Stomach (tissue), 9 donors: Measurements from ENCODE around the gene RPS19. TPM values are rescaled to one million over a fixed set of nuclear protein-coding genes. Genes with fewer than 3 reads are reported as not detected.
A peak's percentile ranks its signal among the peaks of the same experiment; 100 is the strongest.

ENCODE experiments used
- DNase-seq, 2 donors: peaks; one replicate each; pipeline versions ENCODE4 v3.0.0 to v3.0.0-alpha.2; 2013 to 2019
- H3K27ac ChIP-seq, 5 donors: fragments of 200-600 bp in 4 of 5; sonication (generic) in 4 of 5; one replicate each; pipeline ENCODE4 v1.5.1; 2013 to 2019; ENCODE audit warnings: mild to moderate bottlenecking in 1 of 5, moderate library complexity in 1 of 5
- H3K27me3 ChIP-seq, 3 donors: fragments of 200-600 bp; sonication (generic); one replicate each; pipeline ENCODE4 v1.5.1; 2017 to 2019; ENCODE audit warnings: mixed run types in 1 of 3
- H3K36me3 ChIP-seq, 4 donors: fragments of 200-600 bp; sonication (generic); 1 replicate in 3 of 4; 2 replicates in 1 of 4; pipeline ENCODE4 v1.5.1; 2016 to 2019
- H3K4me1 ChIP-seq, 4 donors: fragments of 200-600 bp; sonication (generic); one replicate each; pipeline ENCODE4 v1.5.1; 2016 to 2019
- H3K4me3 ChIP-seq, 4 donors: fragments of 200-600 bp; sonication (generic) in 3 of 4; one replicate each; pipeline ENCODE4 v1.5.1; 2016 to 2019; ENCODE audit warnings: mild to moderate bottlenecking in 1 of 4
- H3K9me3 ChIP-seq, 4 donors: fragments of 200-600 bp; sonication (generic); one replicate each; pipeline ENCODE4 v1.5.1; 2016 to 2019
- CTCF ChIP-seq, 7 experiments: fragments of 450-650 bp in 4 of 7; fragments of 200-600 bp in 3 of 7; sonication (generic) in 3 of 7; IDR thresholded peaks; one replicate each; pipeline ENCODE4 v1.5.1; 2016 to 2019; ENCODE audit warnings: antibody characterized with exemption in 7 of 7, control low read depth in 2 of 7, mild to moderate bottlenecking in 1 of 7
- EP300 ChIP-seq: sonication (generic); formaldehyde crosslinking; IDR thresholded peaks from one replicate; pipeline ENCODE4 v1.6.1; 2017; ENCODE audit warnings: antibody characterized with exemption
- POLR2A ChIP-seq, 4 donors: fragments of 450-650 bp; IDR thresholded peaks; one replicate each; pipeline ENCODE4 v1.6.1; 2016; ENCODE audit warnings: antibody characterized with exemption in 4 of 4, control low read depth in 2 of 4, mild to moderate bottlenecking in 1 of 4, moderate library complexity in 1 of 4
- POLR2AphosphoS5 ChIP-seq, 3 donors: sonication (generic); formaldehyde crosslinking; IDR thresholded peaks; one replicate each; pipeline ENCODE4 v1.6.1; 2016; ENCODE audit warnings: antibody characterized with exemption in 3 of 3
- WGBS, 5 donors: extraction: QIAGEN DNeasy Blood & Tissue Kit in 3 of 5; methylation state at CpG; one replicate each; pipeline versions ENCODE4 v1.1.5 to v1.1.7; 2013 to 2018; 5-methylcytosine and 5-hydroxymethylcytosine counted together
- intact Hi-C: fragments of 100-400 bp; cut with DNase I; formaldehyde crosslinking; loops from one replicate; pipeline ENCODE4 v1.15.1; 2023; ENCODE audit warnings: low total_unique reads
- polyA plus RNA-seq, 3 donors: library from polyadenylated mRNA; stranded (reverse); fragments of 200-250 nt; gene quantifications; one replicate each; pipeline ENCODE4 v1.2.3, GENCODE V29; 2013
- total RNA-seq, 5 donors: library from RNA; depleted of rRNA; stranded (reverse); fragments of >200 nt; gene quantifications; one replicate each; pipeline versions ENCODE4 v1.1.0 to v1.2.3, GENCODE V29; 2014 to 2016
- donor health status: healthy with polysubstance abuse.
- donor health status: Bipolar disorder and iron deficiency.
- donor health status: healthy.

Gene RPS19
- total and polyA plus RNA-seq, 8 donors: 394 to 4,242 (median 1,438) TPM

- H3K9me3 ChIP-seq: no peaks in the 10 kb centered on the region
- no peaks in the 10 kb centered on the region for H3K36me3 ChIP-seq
- peaks cover 2 to 31% (median 19%) of the 10 kb centered on the region in 4 donors for H3K4me1 ChIP-seq
- no peak overlapping the region for H3K27ac ChIP-seq
- 75 to 82% (median 79%) methylated on average over 7 of the region's 7 CpGs for WGBS, 5 donors
- H3K27me3 ChIP-seq: no peaks in the 10 kb centered on the region
- no peak for TF ChIP-seq CTCF (IDR thresholded peaks at IDR 0.05)
- TF ChIP-seq POLR2A (IDR thresholded peaks at IDR 0.05): no peak
- TF ChIP-seq EP300: no peak
- TF ChIP-seq POLR2AphosphoS5 (IDR thresholded peaks at IDR 0.05): no peak
- H3K4me3 ChIP-seq: no peak overlapping the region
- intact Hi-C loops: loop anchor here (5.0 to 10.0 kb wide), 2 partner anchors 55 to 78 kb away; partner anchors contain the start of gene RABAC1
- no peak for DNase-seq
Observed at GRCh38 chr19:41879670-41880328, 19.7 kb downstream of the RPS19 start.

- intact Hi-C loops: no loop called here
- no peak for DNase-seq
- no peaks in the 10 kb centered on the region for H3K36me3 ChIP-seq
- H3K4me1 ChIP-seq: peaks cover 8 to 36% (median 25%) of the 10 kb centered on the region in 4 donors
- H3K27ac ChIP-seq: no peak overlapping the region
- no peaks in the 10 kb centered on the region for H3K27me3 ChIP-seq
- no peak overlapping the region for H3K4me3 ChIP-seq
- no peak for TF ChIP-seq POLR2A (IDR thresholded peaks at IDR 0.05)
- TF ChIP-seq EP300: no peak
- TF ChIP-seq CTCF (IDR thresholded peaks at IDR 0.05): no peak
- TF ChIP-seq POLR2AphosphoS5 (IDR thresholded peaks at IDR 0.05): no peak
- 62 to 74% (median 68%) methylated on average over 5 of the region's 5 CpGs for WGBS, 5 donors
- no peaks in the 10 kb centered on the region for H3K9me3 ChIP-seq
Observed at GRCh38 chr19:41880329-41880708, 20.3 kb downstream of the RPS19 start.

- 2 to 5% (median 3%) methylated on average over 35 to 80 of the region's 80 CpGs for WGBS, 5 donors
- H3K9me3 ChIP-seq: no peaks in the 10 kb centered on the region
- TF ChIP-seq POLR2AphosphoS5 (IDR thresholded peaks at IDR 0.05): peak in 2 of 3 donors; percentile 12 to 28
- no peak for TF ChIP-seq CTCF (IDR thresholded peaks at IDR 0.05)
- no peak for TF ChIP-seq EP300
- H3K4me1 ChIP-seq: peaks cover 30 to 51% (median 44%) of the 10 kb centered on the region in 4 donors
- H3K27ac ChIP-seq: peak within 1 kb of the TSS; percentile 83 to 96 (median 90)
- peaks cover 0 to 2% (median under 1%) of the 10 kb centered on the region in 4 donors for H3K36me3 ChIP-seq
- H3K4me3 ChIP-seq: peak within 1 kb of the TSS; percentile 74 to 96 (median 78)
- no peaks in the 10 kb centered on the region for H3K27me3 ChIP-seq
- intact Hi-C loops: no loop called here
- peak; percentile 62 to 81 for DNase-seq
Observed at GRCh38 chr19:41882568-41883462, 22.8 kb downstream of the RPS19 start, which contains the start of gene ARHGEF1. TSS of gene ARHGEF1 (plus strand) at chr19:41883184. CDS start at chr19:41888083, 4,899 bp downstream.

GRCh38 chr19:41883463-41883820 lies 23.4 kb downstream of the RPS19 start:
- no peak for DNase-seq
- Histone ChIP-seq H3K36me3 (peaks cover 5 to 9% (median 7%) of the 10 kb centered on the region in 4 donors), H3K4me1 (peaks cover 33 to 52% (median 49%) of the 10 kb centered on the region in 4 donors), H3K4me3 (peak overlapping the region; percentile 74 to 96 (median 78)), H3K27ac (peak overlapping the region; percentile 83 to 96 (median 90)), H3K9me3 (no peaks in the 10 kb centered on the region), H3K27me3 (no peaks in the 10 kb centered on the region)
- intact Hi-C loops: no loop called here
- 0 to 1% (median 0%) methylated on average over 23 of the region's 23 CpGs for WGBS, 5 donors
- no peak for TF ChIP-seq POLR2AphosphoS5 (IDR thresholded peaks at IDR 0.05)
- TF ChIP-seq POLR2A (IDR thresholded peaks at IDR 0.05): no peak
- TF ChIP-seq CTCF (IDR thresholded peaks at IDR 0.05): no peak
- TF ChIP-seq EP300: no peak
